ENCODE results near the gene TUBGCP6. TPM values are rescaled to one million over a fixed set of nuclear protein-coding genes. Genes with fewer than 3 reads are reported as not detected.

The TUBGCP6 gene
- total RNA-seq, 1 donor from 2014 or later: 18.4 TPM

DNA sequence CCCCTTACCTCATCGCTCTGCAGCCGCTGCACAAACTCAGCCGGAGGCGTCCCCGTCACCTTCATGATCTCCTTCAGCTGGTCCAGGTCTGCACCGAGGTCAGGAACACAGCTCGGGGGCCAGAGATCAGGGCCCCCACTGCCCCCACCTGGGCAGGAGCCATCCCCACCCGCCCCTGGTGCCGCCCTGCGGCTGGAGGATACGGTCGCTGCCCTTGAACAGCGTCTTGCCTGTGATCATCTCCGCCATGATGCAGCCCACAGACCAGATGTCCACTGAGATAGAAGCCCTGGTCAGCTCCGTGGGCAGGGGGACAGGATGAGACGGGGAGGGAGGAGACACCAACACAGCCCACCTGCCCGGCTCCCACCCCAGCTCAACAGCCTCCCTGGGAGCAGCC, 10.8 kb upstream of the TUBGCP6 start:
- no peak for ATAC-seq
- no peak for DNase-seq
- intact Hi-C loops (cut with micrococcal nuclease): no loop called here

DNA sequence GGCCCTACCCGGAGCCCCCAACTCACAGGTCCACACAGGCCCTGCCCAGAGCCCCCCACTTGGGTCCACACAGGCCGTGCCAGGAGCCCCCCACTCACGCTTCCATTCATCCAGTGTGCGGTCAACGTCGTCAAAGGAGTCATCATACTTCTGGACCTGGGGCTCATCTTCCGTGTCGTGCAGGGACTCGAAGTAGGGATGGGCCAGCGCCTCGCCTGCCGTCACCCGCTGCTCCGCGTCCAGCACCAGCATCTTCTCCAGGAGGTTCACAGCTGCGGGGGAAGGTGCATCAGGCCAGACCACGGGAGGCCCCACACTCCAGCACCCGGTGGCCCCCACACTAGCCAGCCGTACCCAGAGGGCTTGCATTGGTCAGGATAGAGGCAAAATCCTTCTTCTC, 10.3 kb upstream of the TUBGCP6 start:
- intact Hi-C loops (cut with micrococcal nuclease): no loop called here
- no peak for DNase-seq

DNA sequence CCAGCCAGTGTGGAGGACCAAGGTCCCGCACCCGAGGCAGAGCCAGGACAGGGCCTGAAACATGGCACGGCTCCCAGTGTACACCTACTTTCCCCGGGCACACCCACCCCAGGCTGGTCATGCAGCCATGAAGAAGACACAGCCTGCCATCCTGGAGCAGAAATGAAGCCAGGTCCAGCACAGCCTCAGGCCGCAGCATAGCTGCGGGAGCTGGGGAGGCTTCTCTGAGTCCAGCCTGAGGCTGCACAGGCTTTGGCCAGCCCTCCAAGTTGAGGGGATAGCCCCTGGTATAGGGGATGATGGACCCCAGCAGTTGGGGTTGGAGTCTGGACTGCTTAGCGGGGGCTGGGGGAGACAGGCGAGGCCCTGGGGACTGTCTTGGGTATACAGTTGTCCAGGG, 9.1 kb upstream of the TUBGCP6 start:
- intact Hi-C loops (cut with micrococcal nuclease): no loop called here
- ATAC-seq (no peak), DNase-seq (no peak)

More for the DNA sequence above, 10.3 kb upstream of the TUBGCP6 start:
- ATAC-seq: no peak

DNA sequence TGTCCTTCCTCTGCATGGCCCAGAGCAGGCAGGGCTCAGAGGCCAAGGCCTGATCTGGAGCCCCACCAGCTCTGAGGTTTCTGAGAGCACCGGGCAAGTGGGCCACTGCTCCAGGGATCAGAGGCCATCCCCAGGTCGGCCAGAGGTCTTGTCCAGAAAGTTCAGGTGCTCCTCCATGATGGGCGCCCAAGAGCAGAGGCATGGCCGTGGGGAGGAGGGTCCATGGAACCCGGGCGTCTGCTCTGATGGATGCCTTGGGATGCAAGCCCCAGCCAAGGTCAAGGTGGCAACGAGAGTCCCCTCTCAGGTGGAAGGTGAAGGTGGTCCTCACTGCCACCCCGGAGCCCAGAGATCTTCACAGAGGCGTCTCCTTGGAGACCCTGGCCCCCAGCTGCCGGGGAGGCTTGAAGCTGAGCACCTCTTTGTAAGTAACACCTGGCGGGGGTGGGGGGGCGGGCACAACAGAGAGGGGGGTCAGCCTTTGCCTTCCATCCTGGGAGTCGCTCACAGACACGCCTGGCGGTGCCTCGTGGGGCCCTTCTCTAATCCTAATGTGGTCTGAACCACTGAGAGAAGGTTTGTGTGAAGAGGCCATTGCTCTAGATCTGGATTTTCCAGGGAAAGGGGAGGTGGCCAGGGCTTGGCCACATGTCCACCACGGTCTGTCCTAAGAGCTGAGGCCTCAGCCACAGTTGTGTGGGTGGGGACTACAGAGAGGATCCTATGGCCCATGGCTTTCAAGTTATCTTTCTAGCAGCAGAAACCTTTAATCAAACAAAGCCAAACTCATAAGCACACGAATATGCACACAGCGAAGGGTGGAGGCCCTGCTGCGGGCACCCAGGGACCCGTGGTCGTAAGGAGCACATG, 8.5 kb upstream of the TUBGCP6 start:
- no peak for ATAC-seq
- intact Hi-C loops (cut with micrococcal nuclease): no loop called here
- no peak for DNase-seq

DNA sequence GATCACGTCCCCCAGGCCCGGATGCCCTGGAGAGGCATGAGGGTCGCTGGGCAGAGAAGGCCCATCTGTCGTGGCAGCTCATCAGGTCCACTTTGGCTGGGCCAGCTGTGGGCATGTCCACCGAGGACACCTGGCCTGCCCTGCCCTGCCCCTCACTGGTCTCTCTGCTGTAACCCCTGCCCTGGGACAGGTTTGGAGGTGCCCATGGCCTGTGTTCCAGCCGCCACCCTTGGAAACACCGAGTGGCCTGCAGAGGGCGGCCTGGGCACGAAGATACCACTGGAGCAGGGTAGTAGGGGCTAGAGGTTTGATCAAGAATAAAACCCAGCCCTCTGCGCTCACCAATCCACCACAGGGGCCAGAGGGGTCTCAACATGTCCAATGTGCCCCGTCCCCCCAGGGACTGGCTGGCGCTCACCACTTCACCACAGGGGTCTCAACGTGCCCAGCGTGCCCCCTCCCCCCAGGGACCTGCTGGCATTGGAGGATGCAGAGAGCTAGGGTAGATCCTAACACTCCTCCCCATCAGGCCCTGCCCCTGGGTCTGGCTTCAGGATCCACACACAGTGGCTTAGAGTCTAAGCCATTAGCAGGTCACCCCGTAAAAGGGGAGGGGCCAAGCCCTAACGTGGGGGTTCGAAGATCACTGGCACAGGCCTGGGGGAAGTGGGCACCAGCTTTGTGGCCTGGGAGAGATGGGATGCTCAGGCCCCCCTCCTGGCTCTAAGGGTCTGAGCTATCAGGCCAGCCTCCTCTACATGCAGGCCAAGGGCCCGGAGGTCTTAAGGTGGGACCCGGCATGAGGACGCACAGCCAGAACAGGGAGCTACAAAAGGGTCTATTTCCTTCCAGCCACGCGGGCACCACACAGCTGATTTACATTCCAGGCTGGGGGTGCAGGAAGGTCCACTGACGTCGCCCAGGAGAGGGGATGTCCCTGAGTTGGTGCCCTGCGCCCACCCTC, 7.5 kb upstream of the TUBGCP6 start:
- intact Hi-C loops (cut with micrococcal nuclease): no loop called here
- DNase-seq: peak; percentile 86
- ATAC-seq: peak; percentile 79

DNA sequence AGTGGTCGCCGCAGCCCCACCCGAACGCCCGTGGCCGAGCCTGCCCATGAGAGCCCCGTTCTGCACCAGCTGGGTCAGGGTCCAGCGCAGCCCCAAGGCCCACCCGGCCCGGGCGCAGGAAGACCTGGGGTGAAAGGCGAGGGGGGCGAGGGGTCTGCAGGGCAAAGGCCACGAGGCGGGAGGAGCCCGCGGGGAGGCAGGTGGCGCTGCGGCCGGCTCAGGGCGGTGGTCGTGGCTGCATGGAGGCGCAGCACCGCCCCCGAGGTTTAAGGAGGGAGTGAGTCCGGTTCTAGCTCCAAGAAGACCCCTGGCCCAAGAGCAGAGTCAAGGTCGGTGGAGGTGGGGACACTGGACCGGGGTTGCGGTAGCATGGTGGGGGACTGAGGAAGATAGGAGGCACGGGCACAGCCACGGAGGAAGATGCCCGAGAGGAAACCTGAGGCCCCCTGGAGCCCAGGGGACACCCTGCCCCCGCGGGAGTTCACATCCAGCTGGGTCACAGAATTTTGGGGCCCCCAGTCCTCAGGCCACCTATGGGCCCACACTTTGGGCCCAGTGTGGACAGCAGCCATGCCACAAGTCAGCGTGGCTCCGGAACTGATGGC, 6.8 kb upstream of the TUBGCP6 start:
- ATAC-seq: peak; percentile 1

DNA sequence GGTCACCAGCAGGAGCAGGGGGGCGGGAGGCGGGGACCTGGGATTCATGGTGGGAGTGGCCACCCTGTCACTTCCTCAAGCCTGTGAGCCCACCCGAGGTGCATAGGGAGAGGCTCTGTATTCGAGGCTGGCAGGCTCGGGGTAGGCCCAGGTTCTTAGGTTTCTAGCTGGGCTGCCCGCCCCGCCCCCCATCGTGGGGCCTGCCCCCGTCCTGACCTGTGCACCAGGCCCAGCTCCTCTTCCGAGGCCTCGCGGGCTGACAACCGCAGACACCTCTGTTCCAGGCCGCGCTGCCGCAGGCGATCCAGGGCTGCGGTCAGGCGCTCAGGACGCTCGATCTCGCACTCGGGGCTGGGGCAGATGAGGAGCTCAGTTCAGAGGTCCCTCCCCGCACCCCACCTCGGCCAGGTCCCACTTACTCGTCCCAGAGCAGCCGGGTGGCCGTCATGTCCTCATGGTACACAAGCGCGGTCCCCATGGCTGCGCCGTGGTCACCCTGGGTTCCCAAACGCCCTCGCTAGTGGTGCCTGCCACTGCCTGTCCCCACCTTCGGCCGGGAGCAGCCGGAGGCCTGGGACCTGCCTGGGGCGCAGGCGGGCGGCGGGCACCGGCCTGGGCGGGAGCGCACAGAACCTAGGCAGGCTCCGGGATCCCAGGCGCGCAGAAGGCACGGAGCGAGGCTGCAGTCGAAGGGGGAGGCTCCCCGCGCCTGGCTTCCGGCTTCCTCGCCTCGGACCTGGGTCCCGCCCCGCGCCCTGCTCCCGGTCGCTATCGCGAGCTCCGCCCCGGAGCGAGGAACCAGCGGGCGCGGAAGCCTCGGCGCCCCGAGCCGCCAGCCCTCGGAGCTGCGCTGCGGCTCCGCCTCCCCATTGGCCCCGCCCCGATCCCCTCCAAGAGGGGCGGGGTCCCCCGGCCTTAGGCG, 6.0 kb upstream of the TUBGCP6 start, which contains the start of gene HDAC10:
TSS of gene HDAC10 (minus strand) at position 711 of the 922 bp plus-strand sequence. CDS start at position 478, 233 bp downstream.
- intact Hi-C loops (cut with micrococcal nuclease): no loop called here
- ATAC-seq (peak; percentile 87), DNase-seq (peak; percentile 92)

More for the DNA sequence above, 6.8 kb upstream of the TUBGCP6 start:
- no peak for DNase-seq
- intact Hi-C loops (cut with micrococcal nuclease): no loop called here

DNA sequence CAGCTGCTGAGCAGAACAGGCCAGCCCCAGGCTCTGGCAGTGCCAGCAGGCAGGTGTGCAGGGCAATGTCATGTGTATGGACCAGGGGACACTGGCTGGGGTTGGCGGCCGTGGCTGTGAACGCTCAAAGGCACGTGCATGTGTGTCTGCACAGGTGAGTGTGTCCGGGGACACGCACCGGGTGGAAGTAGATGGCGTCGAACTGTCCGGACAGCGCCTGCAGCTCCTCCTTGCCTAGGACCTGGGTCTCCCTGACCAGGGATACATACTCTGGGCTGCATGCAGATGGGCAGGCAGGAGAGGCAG, 5.4 kb upstream of the TUBGCP6 start:
- DNase-seq (no peak), ATAC-seq (no peak)
- intact Hi-C loops (cut with micrococcal nuclease): no loop called here

DNA sequence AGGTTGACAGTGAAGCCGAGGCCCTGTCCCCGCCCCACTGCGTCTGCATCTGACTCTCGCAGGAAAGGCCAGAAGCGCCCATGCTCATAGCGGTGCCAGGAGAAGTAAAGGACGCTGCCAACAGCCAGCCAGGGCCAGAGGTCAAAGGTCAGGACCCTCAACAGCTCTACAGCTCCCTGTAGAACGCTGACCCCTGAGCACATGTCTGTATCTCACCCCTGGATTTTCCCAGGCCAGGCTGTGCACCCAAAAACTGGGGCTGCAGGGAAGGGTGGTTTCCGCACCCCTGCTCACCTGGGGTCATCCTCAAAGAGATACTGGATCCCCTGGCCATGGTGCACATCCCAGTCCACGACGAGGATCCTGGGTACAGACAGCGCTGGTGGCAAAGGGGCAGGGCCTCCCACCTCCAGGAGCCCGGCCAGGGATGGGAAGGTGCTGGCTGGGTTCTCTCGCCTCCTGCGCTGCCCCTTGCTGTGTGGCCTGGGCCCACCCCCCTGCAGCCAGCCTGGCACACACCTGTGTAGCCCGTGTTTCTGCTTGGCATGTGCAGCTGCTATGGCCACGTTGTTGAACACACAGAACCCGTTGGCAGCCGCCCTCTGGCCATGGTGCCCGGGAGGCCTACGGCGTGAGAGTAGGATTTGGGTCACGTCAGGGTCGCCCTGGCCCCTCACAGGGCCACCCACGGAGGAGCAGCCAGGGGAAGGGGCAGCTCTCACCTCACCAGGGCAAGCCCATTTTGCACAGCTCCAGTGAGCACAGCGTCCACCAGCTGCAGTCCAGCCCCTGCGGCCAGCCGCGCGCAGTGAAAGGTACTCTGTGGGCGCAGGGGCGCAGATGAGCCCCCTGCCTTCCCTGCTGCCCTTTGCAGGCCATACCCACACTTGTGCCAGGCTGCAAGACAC, 4.8 kb upstream of the TUBGCP6 start:
- no peak for DNase-seq
- intact Hi-C loops (cut with micrococcal nuclease): loop anchor here (10.0 kb wide), 1 partner anchor 95 kb away; the partner anchor contains the start of gene PPP6R2
- no peak for ATAC-seq

DNA sequence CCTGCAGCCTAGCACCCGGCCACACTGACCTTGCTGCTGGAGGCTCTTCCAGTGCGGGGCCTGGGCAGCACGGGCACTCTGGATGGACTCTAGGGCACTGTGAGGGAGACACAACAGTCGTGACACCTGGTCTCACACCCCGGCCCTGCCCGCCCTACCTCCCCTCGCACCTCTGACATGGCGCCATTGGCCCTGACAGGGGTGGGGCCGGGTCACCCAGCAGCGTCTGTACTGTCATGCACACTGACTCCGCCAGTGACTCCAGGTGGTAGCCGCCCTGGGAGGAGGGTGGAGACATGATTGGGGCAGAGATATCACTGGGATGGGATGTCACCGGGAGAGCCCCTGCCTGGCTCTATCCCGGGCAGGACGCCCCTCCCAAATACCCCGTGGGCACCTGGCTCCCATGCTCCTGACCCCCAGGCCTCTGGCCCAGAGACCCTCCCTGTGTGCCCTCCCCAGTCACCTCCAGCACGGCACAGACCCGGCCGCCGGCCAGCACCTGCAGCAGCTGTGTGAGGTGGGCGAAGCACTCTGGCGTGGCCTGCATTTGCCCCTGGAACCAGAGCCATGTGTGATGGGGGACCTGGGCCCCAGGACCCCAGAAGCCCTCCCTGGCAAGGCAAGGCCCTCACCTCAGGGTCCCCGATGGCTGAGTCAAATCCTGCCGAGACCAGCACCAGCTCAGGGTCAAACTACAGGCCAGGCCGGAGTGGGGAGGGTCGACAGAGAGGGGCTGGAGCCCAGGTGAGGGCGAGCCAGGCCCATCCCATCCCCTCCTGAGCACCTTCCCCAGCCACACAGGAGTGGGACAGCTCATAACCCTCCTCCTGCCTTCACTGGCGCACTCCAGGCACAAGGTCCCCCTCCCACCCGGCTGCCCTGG, 3.6 kb upstream of the TUBGCP6 start:
- intact Hi-C loops (cut with micrococcal nuclease): loop anchor here (10.0 kb wide), 1 partner anchor 96 kb away; the partner anchor contains the start of gene PPP6R2
- DNase-seq (no peak), ATAC-seq (no peak)

DNA sequence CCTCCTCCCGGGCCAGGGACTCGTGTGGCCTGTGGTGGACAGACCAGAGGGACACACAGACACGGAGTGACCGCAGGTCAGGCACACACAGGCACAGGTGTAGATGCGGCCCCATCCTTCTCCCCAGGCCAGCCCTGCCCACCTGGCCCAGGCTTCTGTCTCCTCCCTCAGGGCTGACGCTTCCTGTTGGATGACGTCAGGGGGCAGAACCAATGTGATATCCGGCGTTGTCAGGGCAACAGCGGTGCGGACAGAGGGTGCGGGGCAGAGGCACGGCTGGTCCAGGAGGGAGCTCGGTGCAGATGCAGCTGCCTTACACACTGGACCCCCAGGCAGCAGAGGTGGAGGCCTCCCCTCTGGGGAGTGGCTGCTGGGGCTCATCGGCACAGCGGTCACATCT, 2.9 kb upstream of the TUBGCP6 start:
- DNase-seq: no peak
- intact Hi-C loops (cut with micrococcal nuclease): loop anchor here (10.0 kb wide), 1 partner anchor 97 kb away; the partner anchor contains the start of gene PPP6R2
- ATAC-seq: no peak

DNA sequence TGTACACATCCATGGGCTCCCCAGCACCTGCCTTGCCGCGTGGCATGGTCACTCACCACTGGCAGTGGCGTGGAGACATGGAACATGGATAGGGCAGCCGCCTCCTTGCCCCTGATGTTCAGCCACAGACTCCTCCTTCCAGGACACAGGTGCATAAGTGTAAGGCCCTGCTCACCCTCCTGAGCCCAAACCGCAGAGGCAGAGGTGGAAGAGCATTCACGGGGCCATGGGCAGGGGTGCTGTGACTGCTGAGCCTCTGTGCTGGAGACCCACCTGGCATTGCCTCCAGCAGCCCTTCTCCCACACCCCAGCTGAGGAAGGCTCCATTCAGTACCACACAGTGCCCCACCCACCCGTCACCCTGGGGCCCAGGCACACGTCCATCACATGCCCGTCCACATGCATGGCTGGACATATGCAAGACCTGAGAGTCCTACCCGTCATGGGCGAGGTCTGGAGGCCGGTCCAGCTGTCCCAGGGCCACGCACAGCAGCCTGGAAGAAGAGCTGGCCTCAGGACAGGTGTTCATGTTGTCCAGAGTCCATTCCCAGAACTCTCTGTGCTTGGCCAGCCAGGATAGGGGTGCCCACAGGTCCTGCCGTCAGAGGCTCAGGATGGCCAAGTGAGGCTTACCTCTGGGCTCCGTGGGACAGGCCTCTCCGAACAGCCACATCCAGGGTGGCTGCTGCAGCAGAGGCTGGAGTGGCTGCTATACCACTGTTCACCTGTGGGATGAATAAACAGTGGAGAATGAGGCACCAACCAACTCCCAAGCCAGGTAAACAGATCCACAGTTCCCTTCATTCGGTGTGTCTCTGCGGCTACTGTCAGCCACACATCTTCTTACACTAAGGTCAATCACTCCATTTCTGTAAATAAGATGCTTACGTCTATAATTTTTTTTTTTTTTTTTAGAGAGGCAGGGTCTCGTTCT, 1.7 kb upstream of the TUBGCP6 start:
- DNase-seq (no peak), ATAC-seq (no peak)
- intact Hi-C loops (cut with micrococcal nuclease): loop anchor here (10.0 kb wide), 1 partner anchor 98 kb away; the partner anchor contains the start of gene PPP6R2

DNA sequence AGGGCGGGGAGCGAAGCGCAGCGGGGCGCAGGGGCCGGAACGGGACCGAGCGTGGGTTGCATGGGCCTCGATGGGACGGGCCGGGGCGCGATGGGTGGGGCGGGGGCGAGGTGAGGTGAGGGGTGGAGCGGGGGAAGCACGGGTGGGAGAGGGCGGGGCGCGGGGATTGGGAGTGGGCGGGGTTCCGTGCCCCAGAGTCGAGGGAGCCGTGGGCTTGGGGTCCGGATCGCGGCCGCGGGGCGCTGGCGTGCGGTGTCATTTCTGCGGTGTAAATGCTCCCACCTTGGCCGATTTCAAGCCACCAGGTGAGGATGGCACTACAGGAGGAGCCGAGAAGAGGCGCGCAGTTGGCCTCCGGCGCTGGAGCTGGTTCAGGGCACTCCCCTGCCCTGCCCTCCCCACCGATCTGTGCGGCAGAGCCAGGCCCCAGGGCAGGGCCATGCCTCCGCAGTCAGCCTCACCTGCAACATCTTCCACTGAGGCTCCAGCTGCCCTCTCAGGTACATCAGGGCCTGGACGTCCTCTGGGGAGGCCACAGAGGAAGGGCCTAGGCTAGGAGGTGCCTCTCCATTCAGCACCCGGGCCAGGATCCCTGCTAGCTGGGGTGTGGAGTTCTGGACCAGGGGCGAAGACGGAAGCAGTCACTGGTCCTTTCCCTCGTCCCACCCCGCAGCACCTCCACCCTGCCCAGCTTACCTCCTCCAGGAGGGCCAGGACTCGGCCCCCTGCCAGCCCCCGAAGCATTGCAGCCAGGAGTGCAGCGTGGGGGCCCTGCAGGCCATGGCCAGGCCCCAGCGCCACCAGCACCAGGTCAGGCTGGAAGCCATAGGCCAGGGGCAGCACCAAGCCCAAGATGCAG, 620 bp upstream of the TUBGCP6 start:
- intact Hi-C loops (cut with micrococcal nuclease): loop anchor here (10.0 kb wide), 1 partner anchor 99 kb away; the partner anchor contains the start of gene PPP6R2
- no peak for DNase-seq
- ATAC-seq: peak; percentile 49

DNA sequence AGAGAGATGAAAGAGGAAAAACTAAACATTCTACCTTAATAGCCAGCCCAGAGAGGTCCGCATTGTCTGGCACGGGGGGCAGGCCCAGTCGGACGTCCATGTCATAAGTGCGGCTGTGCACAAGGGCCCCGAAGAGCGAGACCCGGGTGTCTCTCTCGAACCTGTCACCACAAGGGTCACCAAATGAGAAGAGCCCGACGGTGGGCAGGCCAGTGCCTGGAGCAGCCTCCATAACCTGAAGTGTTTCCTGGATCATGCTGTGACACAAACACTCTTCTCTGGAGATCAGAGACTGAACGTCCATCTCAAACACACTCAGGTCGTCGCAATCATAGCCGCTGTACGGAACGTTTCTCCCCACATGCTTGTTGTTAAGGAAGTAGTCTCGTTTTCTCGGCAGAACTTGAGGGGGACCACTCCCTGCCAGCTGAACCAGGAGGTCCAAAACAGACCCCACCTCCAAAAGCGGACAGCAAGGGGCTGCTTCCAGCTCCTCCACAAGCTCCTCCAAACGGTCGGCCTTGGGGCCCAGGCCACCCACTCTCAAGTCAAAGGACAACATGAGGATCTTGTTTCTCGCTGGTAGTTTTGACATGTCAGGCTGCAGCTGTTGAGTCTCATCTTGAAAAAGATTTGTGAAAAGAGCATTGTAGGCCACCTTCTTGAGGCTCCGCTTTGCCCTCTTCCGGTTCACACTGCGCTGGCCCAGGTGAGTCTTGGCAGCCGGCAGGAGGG, 971 bp downstream of the TUBGCP6 start:
- ATAC-seq (no peak), DNase-seq (no peak)
- intact Hi-C loops (cut with micrococcal nuclease): loop anchor here (10.0 kb wide), 1 partner anchor 101 kb away; the partner anchor contains the start of gene PPP6R2
